ENCODE measurements around the gene CCDC124.

DNA sequence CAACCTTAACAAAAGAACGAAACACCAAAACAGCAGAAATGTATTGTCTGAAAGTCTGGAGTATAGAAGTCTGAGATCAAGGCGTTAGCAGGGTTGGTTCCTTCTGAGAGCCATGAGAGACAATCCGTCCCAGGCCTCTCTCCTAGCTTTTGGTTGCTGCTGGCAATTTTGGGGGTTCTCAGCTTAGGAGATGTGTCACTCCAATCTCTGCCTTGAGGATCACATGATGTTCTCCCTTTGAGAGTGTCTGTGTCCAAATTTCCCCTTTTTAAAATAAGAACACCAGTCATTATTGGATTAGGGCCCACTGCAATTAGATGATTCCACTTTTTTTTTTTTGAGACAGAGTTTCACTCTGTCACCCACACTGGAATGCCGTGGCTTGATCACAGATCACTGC lies 44.2 kb downstream of the CCDC124 start:
- TF ChIP-seq CTCF (IDR thresholded peaks at IDR 0.05) (no peak), POLR2A (IDR thresholded peaks at IDR 0.05) (no peak)

Data from thyroid gland (tissue), 4 donors.